ENCODE measurements around the gene ABCA3.

ABCA3 gene

GRCh38 chr16:2282866-2283555 lies 57.5 kb downstream of the ABCA3 start:
- H3K9me3 ChIP-seq (ENCODE audit: control insufficient read depth in 5 of 5, low read length in 5 of 5): no peaks in the 10 kb centered on the region
- no peaks in the 10 kb centered on the region for H3K4me1 ChIP-seq (ENCODE audit: control insufficient read depth in 5 of 5, insufficient read depth in 5 of 5, low read length in 5 of 5)
- H3K27ac ChIP-seq (ENCODE audit: low read depth, low read length): no peak overlapping the region
- H3K9ac ChIP-seq (ENCODE audit: low read length in 5 of 5): no peak overlapping the region
- H3K36me3 ChIP-seq (ENCODE audit: control insufficient read depth in 5 of 5, insufficient read depth in 5 of 5, low read length in 5 of 5): peaks cover 0 to 70% (median 44%) of the 10 kb centered on the region in 5 donors
- no peaks in the 10 kb centered on the region for H3K27me3 ChIP-seq (ENCODE audit: control insufficient read depth in 5 of 5, insufficient read depth in 4 of 5, low read length in 5 of 5)
- no peak overlapping the region for H3K4me3 ChIP-seq (ENCODE audit: low read depth in 1 of 5, low read length in 5 of 5)

GRCh38 chr16:2282262-2282661 lies 58.3 kb downstream of the ABCA3 start:
- no peak overlapping the region for H3K9ac ChIP-seq (ENCODE audit: low read length in 5 of 5)
- H3K27ac ChIP-seq (ENCODE audit: low read depth, low read length): no peak overlapping the region
- no peak overlapping the region for H3K4me3 ChIP-seq (ENCODE audit: low read depth in 1 of 5, low read length in 5 of 5)
- no peaks in the 10 kb centered on the region for H3K27me3 ChIP-seq (ENCODE audit: control insufficient read depth in 5 of 5, insufficient read depth in 4 of 5, low read length in 5 of 5)
- no peaks in the 10 kb centered on the region for H3K4me1 ChIP-seq (ENCODE audit: control insufficient read depth in 5 of 5, insufficient read depth in 5 of 5, low read length in 5 of 5)
- H3K36me3 ChIP-seq (ENCODE audit: control insufficient read depth in 5 of 5, insufficient read depth in 5 of 5, low read length in 5 of 5): peaks cover 0 to 72% (median 47%) of the 10 kb centered on the region in 5 donors
- no peaks in the 10 kb centered on the region for H3K9me3 ChIP-seq (ENCODE audit: control insufficient read depth in 5 of 5, low read length in 5 of 5)

- no peaks in the 10 kb centered on the region for H3K9me3 ChIP-seq (ENCODE audit: control insufficient read depth in 5 of 5, low read length in 5 of 5)
- peaks cover 0 to 6% (median 3%) of the 10 kb centered on the region in 5 donors for H3K4me1 ChIP-seq (ENCODE audit: control insufficient read depth in 5 of 5, insufficient read depth in 5 of 5, low read length in 5 of 5)
- H3K9ac ChIP-seq (ENCODE audit: low read length in 5 of 5): no peak overlapping the region
- H3K27ac ChIP-seq (ENCODE audit: low read depth, low read length): no peak overlapping the region
- peaks cover 0 to 71% (median 38%) of the 10 kb centered on the region in 5 donors for H3K36me3 ChIP-seq (ENCODE audit: control insufficient read depth in 5 of 5, insufficient read depth in 5 of 5, low read length in 5 of 5)
- no peaks in the 10 kb centered on the region for H3K27me3 ChIP-seq (ENCODE audit: control insufficient read depth in 5 of 5, insufficient read depth in 4 of 5, low read length in 5 of 5)
- H3K4me3 ChIP-seq (ENCODE audit: low read depth in 1 of 5, low read length in 5 of 5): no peak overlapping the region
These were observed 59.5 kb downstream of the ABCA3 start for GRCh38 chr16:2280981-2281542.

GRCh38 chr16:2280461-2280860 lies 60.1 kb downstream of the ABCA3 start:
- Histone ChIP-seq H3K4me3 (ENCODE audit: low read depth in 1 of 5, low read length in 5 of 5) (no peak overlapping the region), H3K27ac (ENCODE audit: low read depth, low read length) (no peak overlapping the region), H3K27me3 (ENCODE audit: control insufficient read depth in 5 of 5, insufficient read depth in 4 of 5, low read length in 5 of 5) (no peaks in the 10 kb centered on the region), H3K4me1 (ENCODE audit: control insufficient read depth in 5 of 5, insufficient read depth in 5 of 5, low read length in 5 of 5) (peaks cover 0 to 9% (median 7%) of the 10 kb centered on the region in 5 donors), H3K36me3 (ENCODE audit: control insufficient read depth in 5 of 5, insufficient read depth in 5 of 5, low read length in 5 of 5) (peaks cover 0 to 68% (median 32%) of the 10 kb centered on the region in 5 donors), H3K9me3 (ENCODE audit: control insufficient read depth in 5 of 5, low read length in 5 of 5) (no peaks in the 10 kb centered on the region), H3K9ac (ENCODE audit: low read length in 5 of 5) (no peak overlapping the region)

- Histone ChIP-seq H3K9ac (ENCODE audit: low read length in 5 of 5) (no peak overlapping the region), H3K36me3 (ENCODE audit: control insufficient read depth in 5 of 5, insufficient read depth in 5 of 5, low read length in 5 of 5) (peaks cover 0 to 56% (median 26%) of the 10 kb centered on the region in 5 donors)
These were observed 61.4 kb downstream of the ABCA3 start for GRCh38 chr16:2278956-2279800.

GRCh38 chr16:2278272-2278608 lies 62.3 kb downstream of the ABCA3 start:
- Histone ChIP-seq H3K36me3 (ENCODE audit: control insufficient read depth in 5 of 5, insufficient read depth in 5 of 5, low read length in 5 of 5) (peaks cover 0 to 47% (median 21%) of the 10 kb centered on the region in 5 donors), H3K4me1 (ENCODE audit: control insufficient read depth in 5 of 5, insufficient read depth in 5 of 5, low read length in 5 of 5) (peaks cover 0 to 28% (median 13%) of the 10 kb centered on the region in 5 donors), H3K9me3 (ENCODE audit: control insufficient read depth in 5 of 5, low read length in 5 of 5) (no peaks in the 10 kb centered on the region), H3K27me3 (ENCODE audit: control insufficient read depth in 5 of 5, insufficient read depth in 4 of 5, low read length in 5 of 5) (no peaks in the 10 kb centered on the region), H3K27ac (ENCODE audit: low read depth, low read length) (no peak overlapping the region), H3K9ac (ENCODE audit: low read length in 5 of 5) (no peak overlapping the region), H3K4me3 (ENCODE audit: low read depth in 1 of 5, low read length in 5 of 5) (no peak overlapping the region)

More at GRCh38 chr16:2278956-2279800, 61.4 kb downstream of the ABCA3 start:
- peaks cover 0 to 19% (median 7%) of the 10 kb centered on the region in 5 donors for H3K4me1 ChIP-seq (ENCODE audit: control insufficient read depth in 5 of 5, insufficient read depth in 5 of 5, low read length in 5 of 5)
- no peak overlapping the region for H3K27ac ChIP-seq (ENCODE audit: low read depth, low read length)
- no peaks in the 10 kb centered on the region for H3K27me3 ChIP-seq (ENCODE audit: control insufficient read depth in 5 of 5, insufficient read depth in 4 of 5, low read length in 5 of 5)
- H3K9me3 ChIP-seq (ENCODE audit: control insufficient read depth in 5 of 5, low read length in 5 of 5): no peaks in the 10 kb centered on the region
- no peak overlapping the region for H3K4me3 ChIP-seq (ENCODE audit: low read depth in 1 of 5, low read length in 5 of 5)

GRCh38 chr16:2277466-2278271 lies 62.9 kb downstream of the ABCA3 start:
- peaks cover 0 to 30% (median 14%) of the 10 kb centered on the region in 5 donors for H3K4me1 ChIP-seq (ENCODE audit: control insufficient read depth in 5 of 5, insufficient read depth in 5 of 5, low read length in 5 of 5)
- peaks cover 0 to 42% (median 17%) of the 10 kb centered on the region in 5 donors for H3K36me3 ChIP-seq (ENCODE audit: control insufficient read depth in 5 of 5, insufficient read depth in 5 of 5, low read length in 5 of 5)
- H3K4me3 ChIP-seq (ENCODE audit: low read depth in 1 of 5, low read length in 5 of 5): no peak overlapping the region
- H3K9ac ChIP-seq (ENCODE audit: low read length in 5 of 5): no peak overlapping the region
- H3K27me3 ChIP-seq (ENCODE audit: control insufficient read depth in 5 of 5, insufficient read depth in 4 of 5, low read length in 5 of 5): no peaks in the 10 kb centered on the region
- no peak overlapping the region for H3K27ac ChIP-seq (ENCODE audit: low read depth, low read length)
- H3K9me3 ChIP-seq (ENCODE audit: control insufficient read depth in 5 of 5, low read length in 5 of 5): no peaks in the 10 kb centered on the region

- H3K27ac ChIP-seq (ENCODE audit: low read depth, low read length): no peak overlapping the region
These were observed 63.9 kb downstream of the ABCA3 start for GRCh38 chr16:2276368-2277195.

More at GRCh38 chr16:2276368-2277195, 63.9 kb downstream of the ABCA3 start:
- Histone ChIP-seq H3K36me3 (ENCODE audit: control insufficient read depth in 5 of 5, insufficient read depth in 5 of 5, low read length in 5 of 5) (peaks cover 0 to 42% (median 17%) of the 10 kb centered on the region in 5 donors), H3K27me3 (ENCODE audit: control insufficient read depth in 5 of 5, insufficient read depth in 4 of 5, low read length in 5 of 5) (no peaks in the 10 kb centered on the region), H3K9me3 (ENCODE audit: control insufficient read depth in 5 of 5, low read length in 5 of 5) (no peaks in the 10 kb centered on the region), H3K4me1 (ENCODE audit: control insufficient read depth in 5 of 5, insufficient read depth in 5 of 5, low read length in 5 of 5) (peaks cover 0 to 33% (median 16%) of the 10 kb centered on the region in 5 donors), H3K4me3 (ENCODE audit: low read depth in 1 of 5, low read length in 5 of 5) (no peak overlapping the region), H3K9ac (ENCODE audit: low read length in 5 of 5) (no peak overlapping the region)
